Superior temporal gyrus (tissue), 1 donor: ENCODE data around the gene ACVR2B.

ENCODE experiments used
- DNase-seq: peaks from one replicate; pipeline ENCODE4 v3.0.0-alpha.2; 2016; ENCODE audit errors: extremely low spot score

ACVR2B gene

GRCh38 chr3:38528457-38528856, 74.8 kb downstream of the ACVR2B start:
- no peak for DNase-seq

DNA sequence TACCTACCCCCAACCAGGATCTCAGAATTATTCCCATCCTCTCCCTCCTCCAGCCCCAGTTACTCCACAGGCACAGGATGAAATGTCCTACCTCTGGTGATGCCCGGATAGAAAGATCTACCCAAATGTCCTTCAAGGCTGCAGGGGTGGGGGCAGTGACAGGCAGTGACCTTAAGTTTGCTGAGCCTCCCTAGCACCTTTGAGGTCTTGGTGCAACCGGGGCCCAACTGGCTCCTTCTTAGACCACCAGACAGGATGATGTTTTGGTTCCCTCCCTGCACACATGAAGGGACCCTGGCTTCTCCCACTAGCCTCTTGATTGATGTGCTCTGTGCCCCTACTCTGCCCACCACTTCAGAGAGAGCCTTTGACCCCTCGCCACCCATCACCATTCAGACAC, 78.8 kb downstream of the ACVR2B start:
- no peak for DNase-seq

DNA sequence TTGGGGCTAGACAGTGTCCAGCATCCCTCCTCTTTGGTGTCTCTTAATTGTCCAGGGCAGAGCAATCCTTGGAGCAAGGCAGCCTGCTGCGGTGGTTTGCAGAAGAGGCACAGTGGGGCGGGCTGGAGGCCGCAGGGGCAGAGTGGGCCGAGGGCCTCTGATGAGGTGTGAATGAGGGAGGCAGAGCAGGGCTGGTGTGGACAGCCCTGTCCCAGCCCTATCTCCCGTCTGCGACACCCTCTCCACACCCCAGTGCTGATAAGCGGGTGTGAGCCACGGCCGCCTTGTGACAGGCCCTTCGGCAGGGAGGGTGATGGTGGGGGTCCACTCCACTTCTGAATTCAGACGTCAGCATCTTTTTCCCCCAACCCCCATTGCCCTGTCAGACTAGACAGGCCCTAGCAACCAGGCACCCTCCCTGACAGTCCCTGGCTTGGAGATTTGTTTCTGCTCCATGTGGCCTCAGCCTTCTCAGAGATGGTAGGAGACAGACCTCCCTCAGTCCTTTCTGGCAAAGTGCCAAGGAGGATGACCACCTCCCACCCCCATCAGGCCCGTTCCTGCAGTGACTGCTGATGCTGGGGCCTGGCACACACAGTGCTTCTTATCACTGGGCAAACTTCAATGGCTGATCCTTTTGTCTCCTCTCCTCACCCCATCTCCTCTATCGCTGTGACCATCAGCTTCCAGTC, 79.7 kb downstream of the ACVR2B start:
- no peak for DNase-seq

- no peak for DNase-seq
Observed at GRCh38 chr3:38534180-38534579, 80.5 kb downstream of the ACVR2B start.

- DNase-seq = no peak
Observed at GRCh38 chr3:38534604-38535003, 80.9 kb downstream of the ACVR2B start.

DNA sequence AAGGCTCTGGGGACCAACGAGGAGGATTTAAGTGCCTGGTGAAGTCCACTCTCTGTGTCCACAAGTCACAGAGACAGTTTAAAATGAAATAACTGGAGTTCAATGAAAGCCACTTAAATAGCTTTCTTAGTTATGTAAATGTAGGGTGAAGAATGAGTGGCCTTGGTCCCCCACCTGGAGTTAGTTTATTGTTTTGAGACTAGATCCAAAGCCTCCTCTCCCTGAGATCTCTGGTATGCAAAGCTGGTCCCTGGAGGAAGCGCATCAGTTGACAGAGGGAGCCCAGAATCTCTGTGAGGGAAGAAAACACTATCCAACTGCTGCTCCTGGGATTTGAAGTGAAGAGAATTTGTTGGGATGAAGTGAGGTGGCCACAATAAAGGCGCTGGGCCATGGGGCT, 83.0 kb downstream of the ACVR2B start:
- no peak for DNase-seq

DNA sequence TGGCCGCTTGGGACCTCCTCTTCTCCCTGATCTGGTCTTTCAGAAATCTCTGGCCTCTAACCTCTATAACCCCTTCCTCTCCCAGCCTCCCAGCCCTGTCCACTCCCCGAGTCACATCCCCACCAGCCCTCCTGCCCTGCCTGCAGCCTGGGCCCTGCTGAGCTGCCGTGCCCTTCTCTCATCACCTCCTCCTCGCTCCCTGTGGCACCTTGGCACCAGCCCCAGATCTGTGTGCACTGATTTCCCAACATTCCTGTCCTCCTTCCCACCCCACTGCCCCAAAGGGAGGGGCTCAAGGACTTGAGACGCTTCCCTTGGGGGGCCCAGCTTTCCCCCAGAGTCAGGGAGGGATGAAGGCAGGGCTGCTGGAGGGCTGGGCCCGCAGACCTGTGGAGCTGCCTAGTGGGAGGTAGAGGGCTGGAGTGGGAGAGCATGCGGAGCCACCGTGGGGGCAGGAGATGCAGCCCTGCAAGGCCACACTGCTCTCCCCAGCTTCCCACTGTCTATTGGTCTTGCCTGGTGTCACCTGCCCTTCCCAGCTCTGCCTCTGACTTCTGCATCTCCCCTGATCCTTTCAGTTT, 85.2 kb downstream of the ACVR2B start:
- no peak for DNase-seq

GRCh38 chr3:38541806-38542205, 88.1 kb downstream of the ACVR2B start:
- no peak for DNase-seq
